T-helper 1 cell treated with Interleukin-12 subunit alpha and Interleukin-12 subunit beta and Interleukin-4 antibody, amounts not matched to agents 30 ng/mL and 1 ng/mL, for 36 hours (primary cell): ENCODE data around the gene RBMS3. TPM values are rescaled to one million over a fixed set of nuclear protein-coding genes. Genes with fewer than 3 reads are reported as not detected.

Source experiments
- intact Hi-C: fragments of 100-400 bp; cut with micrococcal nuclease; formaldehyde crosslinking; loops from one replicate; pipeline ENCODE4 v1.15.1; 2024
- total RNA-seq: library from RNA; stranded (reverse); gene quantifications from 2 replicates; pipeline ENCODE4 v1.2.3, GENCODE V29; 2022

Gene RBMS3
- total RNA-seq, 1 donor from 2014 or later: 4.1 TPM

DNA sequence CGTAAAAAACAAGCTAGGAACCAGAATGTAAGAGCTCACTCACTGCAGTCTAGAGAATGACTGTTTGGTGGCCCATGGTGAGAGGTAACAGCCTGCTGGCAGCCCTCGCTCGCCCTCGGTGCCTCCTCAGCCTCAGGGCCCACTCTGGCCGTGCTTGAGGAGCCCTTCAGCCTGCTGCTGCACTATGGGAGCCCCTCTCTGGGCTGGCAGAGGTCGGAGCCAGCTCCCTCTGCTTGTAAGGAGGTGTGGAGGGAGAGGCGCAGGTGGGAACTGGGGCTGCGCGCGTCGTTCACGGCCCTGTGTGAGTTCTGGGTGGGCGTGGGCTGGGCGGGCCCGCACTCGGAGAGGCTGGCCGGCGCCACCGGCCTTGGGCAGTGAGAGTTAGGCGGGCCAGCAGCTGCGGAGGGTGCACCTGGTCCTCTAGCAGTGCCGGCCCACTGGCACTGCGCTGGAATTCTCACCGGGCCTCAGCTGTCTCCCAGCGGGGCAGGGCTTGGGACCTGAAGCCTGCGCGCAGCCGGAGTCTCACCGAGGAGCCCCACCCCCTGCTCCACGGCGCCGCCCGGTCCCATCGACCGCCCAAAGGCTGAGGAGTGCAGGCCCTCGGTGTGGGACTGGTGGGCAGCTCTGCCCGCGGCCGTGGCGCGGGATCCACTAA, 420.6 kb downstream of the RBMS3 start:
- intact Hi-C loops: no loop called here

DNA sequence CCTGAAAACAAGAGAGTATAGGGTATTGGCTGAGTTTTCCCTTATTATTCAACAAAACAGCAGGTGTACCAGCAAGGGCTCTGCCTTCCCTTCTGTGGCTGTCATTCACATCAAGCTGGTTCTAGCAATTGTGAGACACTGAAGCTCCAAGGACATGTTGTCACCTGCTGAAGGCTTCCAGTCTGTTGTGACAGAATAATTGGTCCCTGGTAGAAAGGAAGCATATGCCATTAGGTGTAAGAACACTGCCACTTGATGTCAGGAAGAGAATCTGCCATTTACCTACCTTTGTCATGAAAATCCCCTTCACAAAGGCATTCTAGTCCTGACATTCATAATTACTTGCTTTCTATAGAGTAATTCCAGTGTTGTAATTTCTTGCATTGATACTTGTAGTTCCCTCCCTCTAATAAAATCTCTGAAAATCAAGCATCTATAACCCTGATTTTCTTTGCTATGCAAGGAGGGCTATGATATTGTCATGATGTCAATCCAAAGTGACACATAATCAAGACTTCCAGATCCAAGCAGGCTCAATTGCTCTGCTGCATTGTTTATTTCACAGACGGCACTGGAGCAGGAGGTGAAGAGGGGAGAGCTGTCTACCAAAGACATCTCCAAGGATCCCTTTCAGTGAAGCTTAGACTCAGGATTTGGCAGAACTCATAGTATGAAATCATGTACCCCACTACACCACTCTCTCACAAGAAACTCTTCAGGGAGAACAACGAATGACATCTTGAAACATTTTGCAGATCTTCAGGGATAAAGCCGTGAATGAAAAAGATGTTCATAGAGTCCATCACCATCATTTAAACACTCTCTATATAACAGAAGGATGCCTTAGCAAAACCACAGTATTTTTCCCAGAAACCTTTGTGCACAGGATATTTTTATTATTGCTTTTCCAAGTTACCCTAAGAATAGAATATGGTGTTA, 425.3 kb downstream of the RBMS3 start:
- intact Hi-C loops: no loop called here

DNA sequence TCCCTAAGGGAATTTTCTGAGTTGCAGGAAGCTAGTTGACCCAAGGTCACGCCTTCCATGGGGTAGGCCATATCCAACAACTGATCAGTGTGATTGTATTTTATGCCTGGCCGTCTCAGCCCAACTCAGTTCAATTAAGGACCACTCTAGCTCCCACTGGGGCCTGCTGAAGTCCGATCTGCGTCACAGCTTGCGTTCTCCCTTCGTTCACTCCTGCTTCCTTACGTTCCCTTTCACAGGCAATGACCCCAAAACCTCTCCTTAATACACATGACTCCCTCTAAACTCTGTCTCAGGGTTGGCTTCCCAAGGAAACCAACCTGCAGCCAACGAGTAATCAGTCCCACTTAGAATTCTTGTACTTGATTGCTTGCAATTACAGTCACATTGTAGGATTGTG, 428.0 kb downstream of the RBMS3 start:
- intact Hi-C loops: no loop called here

DNA sequence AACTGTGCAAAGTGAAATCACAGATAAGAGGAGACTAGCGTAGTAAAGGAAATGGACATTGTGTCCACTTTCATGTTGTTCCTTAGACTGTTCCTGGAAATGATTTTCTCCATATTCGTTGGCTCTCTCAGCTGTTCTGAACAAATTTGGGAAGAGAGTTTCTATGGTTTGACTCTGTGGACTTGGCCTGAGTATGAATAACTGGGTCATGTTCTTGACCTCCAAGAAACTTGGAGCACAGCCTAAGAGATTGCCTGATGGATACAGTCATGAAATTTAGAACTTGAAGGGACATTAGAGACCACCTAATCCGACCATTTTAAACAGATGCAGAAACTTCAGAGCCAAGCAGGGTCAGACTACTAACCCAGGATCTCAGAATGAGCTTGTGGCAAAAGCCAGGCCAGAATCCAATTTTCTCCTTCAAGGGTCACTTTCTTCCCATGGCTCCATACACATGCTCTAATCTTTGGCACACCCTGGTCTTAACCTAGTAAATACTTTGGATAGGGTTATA, 430.4 kb downstream of the RBMS3 start:
- intact Hi-C loops: no loop called here

DNA sequence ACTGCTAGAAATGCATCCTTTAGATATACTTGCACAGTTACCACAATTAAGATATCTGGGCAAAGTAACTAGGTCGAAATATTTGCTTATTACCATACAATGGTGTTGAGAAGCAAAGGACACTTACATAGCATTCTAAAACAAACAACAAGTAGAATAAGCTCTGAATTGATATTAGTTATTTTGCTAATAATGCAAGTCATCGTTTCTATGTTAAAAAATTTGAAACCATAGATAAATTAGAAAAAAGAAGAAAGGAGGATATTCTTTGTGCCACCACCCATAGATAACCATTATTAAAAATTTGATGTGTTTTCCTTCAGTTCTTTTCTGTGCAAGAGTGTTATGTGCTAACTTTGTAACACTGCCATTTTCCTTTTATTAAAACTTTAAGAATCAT, 435.3 kb downstream of the RBMS3 start:
- intact Hi-C loops: no loop called here

DNA sequence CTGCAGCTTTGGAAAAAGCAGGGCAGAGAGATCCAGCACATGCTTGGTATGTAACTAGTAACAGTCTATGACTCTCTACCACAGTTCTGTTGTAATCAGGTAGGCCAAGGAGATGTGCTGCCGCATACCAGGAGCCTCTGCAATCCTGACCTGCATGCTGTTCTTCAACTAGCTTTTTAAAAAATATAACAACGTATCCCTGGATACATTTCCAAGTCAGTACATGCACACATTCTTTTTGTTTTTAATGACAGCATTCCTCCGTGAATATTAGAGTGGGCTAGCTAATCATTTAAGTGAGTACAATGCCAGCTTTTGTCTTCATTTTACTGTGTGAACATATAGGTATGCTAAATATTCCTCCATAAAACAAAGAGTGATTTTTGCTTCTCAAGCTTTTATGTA, 437.8 kb downstream of the RBMS3 start:
- intact Hi-C loops: no loop called here

DNA sequence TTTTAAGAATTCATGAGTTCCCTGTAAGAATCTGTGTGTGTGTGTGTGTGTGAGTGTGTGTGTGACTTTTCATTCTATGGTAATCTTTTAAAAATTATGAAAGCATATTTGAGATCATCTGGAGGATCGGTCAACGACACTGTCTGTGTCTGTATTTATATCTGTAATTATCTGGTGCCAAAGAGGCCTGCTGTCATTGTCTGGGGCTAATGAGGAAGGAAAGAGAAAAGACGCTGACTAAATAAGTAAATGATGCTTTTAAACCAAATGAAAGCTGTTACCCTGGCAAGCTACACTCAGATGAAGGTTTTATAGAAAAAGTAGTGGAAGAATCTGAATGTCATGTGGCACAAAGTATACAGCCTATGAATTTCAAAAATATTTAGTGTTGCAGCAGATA, 439.8 kb downstream of the RBMS3 start:
- intact Hi-C loops: no loop called here

DNA sequence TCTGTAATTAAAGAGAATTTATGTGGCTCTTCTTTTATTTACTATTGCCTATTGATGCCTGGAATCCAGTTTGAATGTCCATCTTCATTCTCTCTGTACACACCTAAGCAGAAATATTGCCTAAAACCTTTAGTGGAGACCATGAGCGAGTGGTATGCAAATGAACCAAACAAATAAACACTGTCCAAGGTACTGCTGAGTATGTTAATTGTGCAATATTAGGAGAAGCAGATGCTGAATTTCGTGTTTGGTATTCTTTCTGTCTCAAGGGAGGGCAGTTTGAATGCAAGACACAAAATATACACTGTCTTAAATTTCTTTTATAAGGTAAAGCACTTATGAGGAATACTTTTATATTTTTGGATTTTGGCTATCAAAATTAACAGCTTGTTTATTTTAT, 440.9 kb downstream of the RBMS3 start:
- intact Hi-C loops: no loop called here

DNA sequence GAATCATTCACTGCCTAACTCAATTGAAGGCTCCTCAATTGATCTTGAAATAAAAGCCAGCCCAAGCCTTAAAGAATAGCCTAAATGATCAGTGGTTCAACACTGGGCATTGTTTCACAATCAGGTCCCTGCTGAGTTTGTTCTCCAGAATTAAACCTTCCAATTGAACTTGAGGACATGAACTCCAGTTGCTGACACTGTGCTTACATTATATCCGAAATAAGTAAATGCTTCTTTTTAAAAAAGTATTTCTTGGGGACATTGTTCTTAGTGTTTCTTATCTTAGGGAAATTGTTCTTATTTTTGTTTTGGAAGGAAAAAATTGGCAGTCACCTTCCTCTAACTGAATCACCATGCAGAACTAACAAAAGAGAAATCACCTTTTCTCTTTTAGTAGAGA, 450.2 kb downstream of the RBMS3 start:
- intact Hi-C loops: no loop called here

DNA sequence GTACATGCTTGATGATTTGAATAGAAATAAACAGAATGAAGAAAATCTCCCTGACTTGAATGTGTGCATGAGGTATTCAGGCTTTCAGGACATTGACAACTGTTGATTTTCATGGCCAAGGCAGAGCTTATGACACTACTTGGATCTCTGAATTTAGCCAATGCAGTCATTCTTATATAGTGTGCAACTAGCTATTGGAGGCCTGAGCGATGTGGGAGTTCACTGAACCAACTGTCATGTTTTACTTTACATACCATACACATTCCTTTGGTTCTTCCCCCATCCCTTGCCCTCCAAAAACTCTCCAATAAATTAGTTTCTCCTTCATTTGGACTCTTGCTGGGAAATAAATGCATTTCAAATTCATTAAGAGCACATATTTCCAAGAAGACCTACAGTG, 460.4 kb downstream of the RBMS3 start:
- intact Hi-C loops: no loop called here

DNA sequence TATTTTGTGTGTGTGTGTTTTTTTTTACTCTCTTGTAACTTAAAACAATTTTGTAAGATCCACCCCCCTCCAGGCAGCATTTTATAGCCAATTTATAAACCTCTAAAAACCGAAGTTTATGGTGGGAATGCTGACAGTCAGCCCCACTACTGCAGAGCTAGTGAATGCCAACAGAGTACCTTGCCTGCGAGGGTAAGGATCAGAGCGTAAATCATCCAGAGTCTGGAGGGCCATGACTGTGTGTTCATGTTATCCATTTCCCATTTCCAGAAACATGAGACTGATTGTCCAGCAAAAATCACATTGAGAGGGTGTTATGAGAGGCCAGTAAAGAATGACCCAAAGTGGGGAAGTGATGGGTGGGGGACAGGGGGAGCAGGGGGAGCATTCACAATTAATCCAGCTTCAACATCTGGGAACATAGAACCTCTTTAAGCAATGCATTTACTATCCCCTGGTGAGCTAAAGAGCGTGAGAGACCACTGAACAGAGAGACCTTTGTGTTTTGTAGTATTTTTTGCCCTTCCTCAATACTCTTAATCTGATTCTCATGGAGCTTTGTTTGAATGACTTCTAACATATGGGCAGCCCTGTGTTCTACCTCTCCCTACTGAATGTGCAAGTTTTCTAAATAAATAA, 464.5 kb downstream of the RBMS3 start:
- intact Hi-C loops: no loop called here

DNA sequence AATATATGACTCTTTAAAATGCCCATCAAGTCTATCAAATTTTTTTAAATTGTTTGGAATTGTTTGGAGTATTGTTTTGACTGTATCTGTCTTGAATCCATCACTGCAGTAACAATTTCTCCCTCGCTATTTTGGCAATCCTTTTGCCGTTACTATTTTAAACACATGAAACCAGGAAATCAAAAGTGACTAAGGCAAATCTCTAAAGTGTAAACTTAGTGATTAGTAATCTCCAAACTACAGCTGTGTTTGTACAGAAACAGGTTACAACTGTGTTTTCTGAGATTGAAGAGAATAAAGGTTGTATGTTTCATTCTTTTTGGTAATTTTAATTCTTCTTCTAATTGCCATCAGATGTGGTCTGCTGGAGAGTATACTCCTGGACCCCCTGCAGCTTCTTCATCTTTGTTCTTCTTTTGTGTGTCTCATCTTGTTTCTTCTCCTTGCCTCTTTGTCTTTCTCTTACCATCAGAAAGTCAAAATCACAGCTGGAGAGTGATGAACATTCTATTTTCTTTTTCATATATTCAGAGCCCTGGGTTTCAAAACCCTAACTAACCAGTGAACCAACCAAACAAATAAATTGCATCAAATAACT, 465.4 kb downstream of the RBMS3 start:
- intact Hi-C loops: no loop called here

DNA sequence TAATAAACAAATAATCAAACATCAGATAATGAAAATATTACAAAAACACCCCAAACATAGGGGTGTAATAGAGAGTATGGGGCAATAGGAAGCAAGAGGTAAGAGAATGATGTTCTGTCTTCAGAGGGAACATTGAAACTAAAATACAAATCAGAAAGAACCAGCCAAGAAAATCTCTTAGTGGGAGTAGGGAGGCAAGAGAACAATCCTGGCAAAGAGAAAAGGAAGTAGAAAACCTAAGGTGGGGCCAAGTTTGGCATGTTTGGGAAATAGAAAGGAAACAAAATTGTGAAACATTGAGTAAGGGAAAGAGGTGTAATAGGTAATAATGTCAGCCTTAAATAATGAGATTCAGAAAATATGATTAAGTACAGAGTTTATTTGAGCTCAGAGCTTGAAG, 467.1 kb downstream of the RBMS3 start:
- intact Hi-C loops: no loop called here

DNA sequence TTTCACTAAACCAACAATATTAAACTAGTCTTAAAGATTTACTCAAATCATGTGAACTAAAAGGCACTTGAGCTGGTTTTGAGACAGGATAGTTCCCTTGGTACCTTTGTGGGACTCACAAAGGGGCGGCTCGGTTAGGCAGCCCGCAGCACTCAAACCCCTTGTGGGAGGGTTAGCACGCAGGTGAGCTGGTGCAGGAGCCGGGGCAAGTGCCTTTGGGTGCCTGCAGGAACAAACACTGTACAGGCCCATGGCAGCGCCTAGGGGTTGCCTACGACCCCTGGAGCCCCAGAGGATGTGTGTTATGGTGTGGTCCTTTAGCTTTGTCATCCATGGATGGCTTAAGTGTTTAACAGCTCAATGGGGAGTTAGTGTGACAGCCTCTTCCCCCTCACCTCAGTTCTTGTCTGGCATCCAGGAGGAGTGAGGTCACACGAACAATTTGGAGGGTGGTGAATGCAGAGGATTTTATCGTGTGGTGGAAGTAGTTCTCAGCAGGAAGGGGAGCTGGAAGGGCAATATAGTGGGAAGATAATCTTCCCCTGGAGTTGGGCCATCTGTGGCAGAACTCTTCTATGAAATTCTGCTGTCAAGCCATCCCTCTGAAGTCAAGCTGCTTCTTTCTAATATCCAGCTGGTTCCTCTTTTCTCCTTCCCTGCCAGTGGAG, 470.9 kb downstream of the RBMS3 start:
- intact Hi-C loops: no loop called here

DNA sequence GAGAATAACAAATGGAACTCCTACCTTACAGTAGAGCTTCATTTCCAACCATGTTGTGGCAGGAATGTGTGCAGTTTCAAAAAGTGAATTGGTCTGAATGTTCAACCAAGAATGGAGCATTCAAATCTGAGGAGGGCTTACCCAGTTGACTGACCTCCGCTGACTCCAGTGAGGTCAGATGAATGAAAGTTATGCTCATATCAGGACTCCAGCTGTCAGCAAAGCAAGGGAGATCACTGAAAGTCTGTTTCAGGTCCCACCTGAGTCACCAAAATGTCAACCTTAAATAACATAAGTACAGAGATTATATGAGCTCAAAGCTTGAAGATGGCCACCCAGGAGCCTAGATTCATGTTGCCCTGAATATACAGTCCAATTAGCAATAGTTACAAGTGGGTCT, 473.5 kb downstream of the RBMS3 start:
- intact Hi-C loops: no loop called here

DNA sequence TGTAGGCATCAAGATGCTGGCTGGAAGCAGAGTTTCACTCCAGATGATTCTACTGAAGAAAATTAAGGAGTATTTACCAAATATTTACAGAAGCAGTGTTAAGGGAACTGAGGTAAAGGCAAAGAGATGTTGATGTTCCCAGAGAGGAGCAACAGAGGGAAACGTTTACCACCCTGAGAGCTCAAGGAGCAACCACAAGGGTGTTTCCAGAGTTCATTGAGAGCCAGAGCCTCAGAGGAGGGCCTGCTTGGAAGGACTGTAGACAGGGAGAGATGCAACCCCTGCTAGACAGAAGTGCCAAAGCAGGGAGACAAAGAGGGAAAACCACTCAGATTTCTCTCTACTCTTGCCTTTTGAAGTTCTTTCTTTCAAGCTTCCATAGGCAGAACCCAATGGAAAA, 474.5 kb downstream of the RBMS3 start:
- intact Hi-C loops: no loop called here

DNA sequence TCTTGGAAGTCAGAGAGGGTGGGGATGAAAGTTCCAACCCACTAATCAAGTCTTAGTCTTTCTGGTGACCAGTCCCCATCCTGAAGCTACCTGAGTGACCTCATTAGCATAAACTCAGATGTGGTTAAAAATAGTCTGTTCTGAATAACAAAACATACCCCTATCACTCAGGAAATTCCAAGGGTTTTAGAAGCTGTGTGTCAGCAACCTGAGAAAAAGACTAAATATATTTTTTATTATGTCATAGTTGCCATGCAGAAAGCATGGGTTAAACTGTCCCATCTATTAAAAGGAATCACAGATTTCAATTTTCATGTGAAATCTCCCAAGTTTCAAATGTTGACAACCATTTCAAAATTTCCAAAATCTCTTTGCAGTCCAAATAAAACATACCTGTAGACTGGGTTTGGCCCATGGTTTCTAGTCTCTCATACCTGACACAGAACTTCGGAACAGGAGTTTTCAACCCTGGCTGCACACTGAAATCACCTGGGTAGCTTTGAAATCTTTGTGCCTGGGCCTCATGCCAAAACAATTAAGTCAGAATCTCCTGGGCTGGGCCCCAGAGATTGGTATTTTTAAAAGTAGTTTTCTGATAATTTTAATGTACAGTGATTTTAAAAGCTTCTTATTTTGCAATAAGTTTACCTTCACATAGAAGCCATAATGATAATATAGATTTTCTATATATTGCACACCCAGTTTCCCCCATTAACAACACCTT, 476.3 kb downstream of the RBMS3 start:
- intact Hi-C loops: no loop called here

DNA sequence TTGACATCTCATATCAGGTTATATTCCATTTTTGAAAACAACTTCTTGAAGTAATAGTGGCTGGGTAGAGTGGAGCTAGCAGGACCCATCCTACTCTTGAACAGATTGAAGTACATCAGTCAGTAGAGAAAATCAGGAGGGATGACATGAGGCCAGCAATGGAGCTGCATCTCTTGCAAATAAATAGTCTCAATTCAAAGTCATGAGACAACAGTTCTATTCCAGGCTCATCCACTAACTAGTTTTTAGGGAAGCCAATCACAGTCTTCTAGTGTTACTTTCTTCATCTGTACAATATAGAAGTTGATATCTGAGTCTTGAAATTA, 477.2 kb downstream of the RBMS3 start:
- intact Hi-C loops: no loop called here

DNA sequence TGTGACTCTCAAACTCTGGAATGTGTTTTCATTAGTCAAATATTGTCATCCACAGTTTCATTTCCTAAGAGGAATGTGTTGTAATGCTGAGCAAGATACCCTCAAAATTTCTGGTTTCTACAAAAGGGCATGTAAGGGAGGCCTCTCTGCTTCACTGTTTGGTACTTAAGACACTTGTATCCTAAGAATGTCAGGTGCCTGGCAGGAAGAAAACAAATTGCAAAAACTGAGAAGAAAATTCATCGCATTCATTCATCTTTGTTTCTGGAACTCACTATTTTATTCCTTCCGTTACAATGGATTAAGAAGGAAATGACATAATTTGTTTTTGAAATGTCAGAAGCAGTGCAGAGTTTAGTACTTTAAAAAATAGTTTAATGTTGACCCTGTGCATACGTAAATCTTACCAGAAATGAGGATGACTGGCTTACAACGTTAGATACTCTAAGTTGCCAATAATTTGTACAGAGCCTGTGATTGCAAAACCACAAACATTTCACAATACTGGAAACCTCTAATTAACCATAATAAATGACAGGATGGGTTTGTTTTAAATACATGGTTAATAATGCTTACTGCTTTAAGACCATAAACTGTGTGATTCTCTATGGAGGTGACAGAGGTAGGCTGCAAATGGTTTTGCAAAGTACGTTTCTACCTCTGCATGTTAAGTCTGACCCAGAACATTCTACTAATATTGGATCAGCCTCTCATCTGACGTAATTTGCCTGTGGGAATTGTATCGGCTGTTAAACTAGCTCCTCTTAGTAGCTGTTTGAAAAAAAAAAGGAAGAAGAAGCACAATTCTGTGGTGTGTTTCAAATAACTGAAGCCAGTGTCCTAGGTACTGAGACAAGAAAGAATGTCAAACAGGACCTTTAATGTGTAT, 477.8 kb downstream of the RBMS3 start:
- intact Hi-C loops: no loop called here
